ENCODE results near the gene MTFR1L. TPM values are rescaled to one million over a fixed set of nuclear protein-coding genes. Genes with fewer than 3 reads are reported as not detected.
A peak's percentile ranks its signal among the peaks of the same experiment; 100 is the strongest.

The MTFR1L gene
- total and polyA plus RNA-seq, 9 of the 15 experiments (the other 6 are each of a cell fraction or from before 2014, with no cell fraction given) = 41.4 to 98.5 (median 53.7) TPM

DNA sequence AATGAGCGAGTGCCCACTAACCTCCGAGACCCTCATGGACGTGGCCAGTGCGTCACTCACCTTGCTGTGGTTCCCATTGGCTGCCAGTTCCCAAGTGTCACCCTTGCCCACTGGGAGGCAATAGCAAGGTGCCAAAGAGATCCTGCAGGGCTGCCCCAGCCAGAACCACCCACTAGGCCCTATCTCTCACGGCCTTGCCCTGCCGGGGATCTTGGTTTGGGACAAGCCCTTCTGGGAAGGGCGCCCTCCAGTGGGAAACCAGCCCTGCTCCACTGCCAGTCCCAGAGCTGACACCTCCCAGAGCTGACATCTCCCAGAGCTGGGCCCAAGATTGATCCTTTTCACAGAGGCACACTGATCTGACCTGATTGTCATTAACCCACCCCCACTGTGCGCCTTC lies 21.8 kb upstream of the MTFR1L start (continued):
- TF ChIP-seq, protein P1, sequence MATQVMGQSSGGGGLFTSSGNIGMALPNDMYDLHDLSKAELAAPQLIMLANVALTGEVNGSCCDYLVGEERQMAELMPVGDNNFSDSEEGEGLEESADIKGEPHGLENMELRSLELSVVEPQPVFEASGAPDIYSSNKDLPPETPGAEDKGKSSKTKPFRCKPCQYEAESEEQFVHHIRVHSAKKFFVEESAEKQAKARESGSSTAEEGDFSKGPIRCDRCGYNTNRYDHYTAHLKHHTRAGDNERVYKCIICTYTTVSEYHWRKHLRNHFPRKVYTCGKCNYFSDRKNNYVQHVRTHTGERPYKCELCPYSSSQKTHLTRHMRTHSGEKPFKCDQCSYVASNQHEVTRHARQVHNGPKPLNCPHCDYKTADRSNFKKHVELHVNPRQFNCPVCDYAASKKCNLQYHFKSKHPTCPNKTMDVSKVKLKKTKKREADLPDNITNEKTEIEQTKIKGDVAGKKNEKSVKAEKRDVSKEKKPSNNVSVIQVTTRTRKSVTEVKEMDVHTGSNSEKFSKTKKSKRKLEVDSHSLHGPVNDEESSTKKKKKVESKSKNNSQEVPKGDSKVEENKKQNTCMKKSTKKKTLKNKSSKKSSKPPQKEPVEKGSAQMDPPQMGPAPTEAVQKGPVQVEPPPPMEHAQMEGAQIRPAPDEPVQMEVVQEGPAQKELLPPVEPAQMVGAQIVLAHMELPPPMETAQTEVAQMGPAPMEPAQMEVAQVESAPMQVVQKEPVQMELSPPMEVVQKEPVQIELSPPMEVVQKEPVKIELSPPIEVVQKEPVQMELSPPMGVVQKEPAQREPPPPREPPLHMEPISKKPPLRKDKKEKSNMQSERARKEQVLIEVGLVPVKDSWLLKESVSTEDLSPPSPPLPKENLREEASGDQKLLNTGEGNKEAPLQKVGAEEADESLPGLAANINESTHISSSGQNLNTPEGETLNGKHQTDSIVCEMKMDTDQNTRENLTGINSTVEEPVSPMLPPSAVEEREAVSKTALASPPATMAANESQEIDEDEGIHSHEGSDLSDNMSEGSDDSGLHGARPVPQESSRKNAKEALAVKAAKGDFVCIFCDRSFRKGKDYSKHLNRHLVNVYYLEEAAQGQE (IDR thresholded peaks at IDR 0.05; ENCODE audit: borderline replicate concordance) = peak; percentile 52; the same call in 1 of the 2 replicates
- TF ChIP-seq, protein P1 (CRISPR knock-in tag; IDR thresholded peaks at IDR 0.05; ENCODE audit: low read depth) = no peak
- peak; percentile 34; the same call in 1 of the 2 replicates for TF ChIP-seq ZFX (CRISPR knock-in tag; IDR thresholded peaks at IDR 0.05)
- TF ChIP-seq, protein P2, sequence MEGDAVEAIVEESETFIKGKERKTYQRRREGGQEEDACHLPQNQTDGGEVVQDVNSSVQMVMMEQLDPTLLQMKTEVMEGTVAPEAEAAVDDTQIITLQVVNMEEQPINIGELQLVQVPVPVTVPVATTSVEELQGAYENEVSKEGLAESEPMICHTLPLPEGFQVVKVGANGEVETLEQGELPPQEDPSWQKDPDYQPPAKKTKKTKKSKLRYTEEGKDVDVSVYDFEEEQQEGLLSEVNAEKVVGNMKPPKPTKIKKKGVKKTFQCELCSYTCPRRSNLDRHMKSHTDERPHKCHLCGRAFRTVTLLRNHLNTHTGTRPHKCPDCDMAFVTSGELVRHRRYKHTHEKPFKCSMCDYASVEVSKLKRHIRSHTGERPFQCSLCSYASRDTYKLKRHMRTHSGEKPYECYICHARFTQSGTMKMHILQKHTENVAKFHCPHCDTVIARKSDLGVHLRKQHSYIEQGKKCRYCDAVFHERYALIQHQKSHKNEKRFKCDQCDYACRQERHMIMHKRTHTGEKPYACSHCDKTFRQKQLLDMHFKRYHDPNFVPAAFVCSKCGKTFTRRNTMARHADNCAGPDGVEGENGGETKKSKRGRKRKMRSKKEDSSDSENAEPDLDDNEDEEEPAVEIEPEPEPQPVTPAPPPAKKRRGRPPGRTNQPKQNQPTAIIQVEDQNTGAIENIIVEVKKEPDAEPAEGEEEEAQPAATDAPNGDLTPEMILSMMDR (IDR thresholded peaks at IDR 0.05 in 2 of 3, conservative IDR thresholded peaks at IDR 0.05 in 1 of 3; ENCODE audit: insufficient read depth in 2 of 3, low read depth in 1 of 3, low read length in 3 of 3) = peak; percentile 75 to 83 (median 78)
- TF ChIP-seq, protein P3, sequence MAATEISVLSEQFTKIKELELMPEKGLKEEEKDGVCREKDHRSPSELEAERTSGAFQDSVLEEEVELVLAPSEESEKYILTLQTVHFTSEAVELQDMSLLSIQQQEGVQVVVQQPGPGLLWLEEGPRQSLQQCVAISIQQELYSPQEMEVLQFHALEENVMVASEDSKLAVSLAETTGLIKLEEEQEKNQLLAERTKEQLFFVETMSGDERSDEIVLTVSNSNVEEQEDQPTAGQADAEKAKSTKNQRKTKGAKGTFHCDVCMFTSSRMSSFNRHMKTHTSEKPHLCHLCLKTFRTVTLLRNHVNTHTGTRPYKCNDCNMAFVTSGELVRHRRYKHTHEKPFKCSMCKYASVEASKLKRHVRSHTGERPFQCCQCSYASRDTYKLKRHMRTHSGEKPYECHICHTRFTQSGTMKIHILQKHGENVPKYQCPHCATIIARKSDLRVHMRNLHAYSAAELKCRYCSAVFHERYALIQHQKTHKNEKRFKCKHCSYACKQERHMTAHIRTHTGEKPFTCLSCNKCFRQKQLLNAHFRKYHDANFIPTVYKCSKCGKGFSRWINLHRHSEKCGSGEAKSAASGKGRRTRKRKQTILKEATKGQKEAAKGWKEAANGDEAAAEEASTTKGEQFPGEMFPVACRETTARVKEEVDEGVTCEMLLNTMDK (IDR thresholded peaks at IDR 0.05; ENCODE audit: borderline replicate concordance, insufficient read depth, low read depth, low read length, poor library complexity, severe bottlenecking) = peak; percentile 78
- no peak for TF ChIP-seq RHOXF2B (CRISPR knock-in tag; conservative IDR thresholded peaks at IDR 0.05)
- 0 out of 2 replicates have a peak, but pooled peaks have one; percentile 14 for TF ChIP-seq JUND (IDR thresholded peaks at IDR 0.05; ENCODE audit: borderline replicate concordance, low read depth, low read length)
- TF ChIP-seq JUND (tag; IDR thresholded peaks at IDR 0.05; ENCODE audit: borderline replicate concordance, low read depth, low read length) = no peak
- no peak for TF ChIP-seq TBP (optimal IDR thresholded peaks at IDR 0.05; ENCODE audit: low read depth, low read length)
- peak; percentile 22 to 64; a peak in 3 of 4 replicates for TF ChIP-seq RAD21 (CRISPR knock-in tag; conservative IDR thresholded peaks at IDR 0.05 in 1 of 2, IDR thresholded peaks at IDR 0.05 in 1 of 2)
- no peak for TF ChIP-seq ZNF586 (CRISPR knock-in tag; conservative IDR thresholded peaks at IDR 0.05)
- no peak for TF ChIP-seq MEF2D (tag; conservative IDR thresholded peaks at IDR 0.05; ENCODE audit: low read depth)
- peak in 1 of 2 experiments; percentile 51; a peak in 1 of 4 replicates for TF ChIP-seq MAZ (CRISPR knock-in tag; conservative IDR thresholded peaks at IDR 0.05 in 1 of 2, IDR thresholded peaks at IDR 0.05 in 1 of 2)
- TF ChIP-seq, protein P4, sequence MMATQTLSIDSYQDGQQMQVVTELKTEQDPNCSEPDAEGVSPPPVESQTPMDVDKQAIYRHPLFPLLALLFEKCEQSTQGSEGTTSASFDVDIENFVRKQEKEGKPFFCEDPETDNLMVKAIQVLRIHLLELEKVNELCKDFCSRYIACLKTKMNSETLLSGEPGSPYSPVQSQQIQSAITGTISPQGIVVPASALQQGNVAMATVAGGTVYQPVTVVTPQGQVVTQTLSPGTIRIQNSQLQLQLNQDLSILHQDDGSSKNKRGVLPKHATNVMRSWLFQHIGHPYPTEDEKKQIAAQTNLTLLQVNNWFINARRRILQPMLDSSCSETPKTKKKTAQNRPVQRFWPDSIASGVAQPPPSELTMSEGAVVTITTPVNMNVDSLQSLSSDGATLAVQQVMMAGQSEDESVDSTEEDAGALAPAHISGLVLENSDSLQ (IDR thresholded peaks at IDR 0.05) = peak; percentile 37; the same call in 1 of the 2 replicates
